Suppressor macrophage (primary cell): Measurements from ENCODE around the gene MYO5A.

Source experiments
- DNase-seq, 4 experiments: peaks; one replicate each; pipeline ENCODE4 v3.0.0-alpha.2; 2020 to 2022

The MYO5A gene

DNA sequence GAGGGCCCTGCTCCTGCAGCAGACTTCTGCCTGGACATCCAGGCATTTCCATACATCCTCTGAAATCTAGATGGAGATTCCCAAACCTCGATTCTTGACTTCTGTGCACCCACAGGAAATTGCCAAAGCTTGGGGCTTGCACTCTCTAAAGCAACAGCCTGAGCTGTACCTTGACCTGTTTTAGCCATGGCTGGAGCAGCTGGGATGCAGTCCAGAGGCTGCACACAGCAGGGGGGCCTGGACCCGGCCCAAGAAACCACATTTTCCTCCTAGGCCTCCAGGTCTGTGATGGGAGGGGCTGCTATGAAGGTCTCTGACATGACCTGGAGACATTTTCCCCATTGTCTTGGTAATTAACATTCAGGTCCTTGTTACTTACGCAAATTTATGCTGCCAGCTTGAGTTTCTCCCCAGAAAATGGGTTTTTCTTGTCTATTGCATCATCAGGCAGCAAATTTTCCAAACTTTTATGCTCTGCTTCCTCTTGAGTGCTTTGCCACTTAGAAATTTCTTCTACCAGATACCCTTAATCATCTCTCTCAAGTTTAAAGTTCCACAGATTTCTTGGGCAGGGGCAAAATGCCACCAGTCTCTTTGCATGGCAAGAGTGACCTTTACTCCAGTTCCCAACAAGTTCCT lies 11.8 kb upstream of the MYO5A start:
- no peak for DNase-seq

DNA sequence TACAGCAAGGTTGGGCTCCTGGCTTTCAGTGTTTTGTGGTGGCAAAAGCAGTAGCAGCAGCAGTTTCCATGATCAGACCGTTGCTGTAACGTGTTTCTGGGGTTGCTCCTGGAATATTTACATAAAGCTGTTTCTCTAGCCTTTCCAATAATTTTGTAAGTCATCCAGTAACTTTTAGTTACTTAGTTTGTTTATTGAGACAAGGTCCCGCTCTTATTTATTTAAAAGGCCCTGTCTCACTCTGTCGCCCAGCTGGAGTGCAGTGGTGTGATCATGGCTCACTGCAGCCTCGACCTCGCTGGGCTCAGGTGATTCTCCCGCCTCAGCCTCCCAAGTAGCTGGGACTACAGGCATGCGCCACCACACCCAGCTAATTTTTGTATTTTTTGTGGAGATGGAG lies 8.8 kb upstream of the MYO5A start:
- DNase-seq = no peak

DNA sequence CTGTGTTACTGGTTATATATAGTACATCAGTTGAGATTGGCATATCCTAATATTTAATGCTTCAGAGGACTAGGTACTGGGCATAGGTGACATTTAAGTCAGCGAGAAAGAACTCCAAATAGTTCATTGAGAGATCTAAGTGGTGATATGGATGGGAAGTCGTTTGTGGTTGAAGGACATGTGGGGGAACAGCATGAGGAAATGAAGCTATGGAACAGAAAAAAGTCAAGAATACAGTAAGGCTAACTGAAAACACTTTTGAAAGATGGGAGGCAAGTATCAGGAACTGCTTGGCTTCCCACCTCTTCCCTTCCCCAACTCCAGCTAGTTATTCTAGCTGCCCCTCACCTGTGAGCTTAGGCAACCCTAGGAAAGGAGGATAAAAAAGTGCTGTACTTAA lies 3.7 kb upstream of the MYO5A start:
- peak in 2 of 4 experiments; percentile 13 to 30 for DNase-seq

DNA sequence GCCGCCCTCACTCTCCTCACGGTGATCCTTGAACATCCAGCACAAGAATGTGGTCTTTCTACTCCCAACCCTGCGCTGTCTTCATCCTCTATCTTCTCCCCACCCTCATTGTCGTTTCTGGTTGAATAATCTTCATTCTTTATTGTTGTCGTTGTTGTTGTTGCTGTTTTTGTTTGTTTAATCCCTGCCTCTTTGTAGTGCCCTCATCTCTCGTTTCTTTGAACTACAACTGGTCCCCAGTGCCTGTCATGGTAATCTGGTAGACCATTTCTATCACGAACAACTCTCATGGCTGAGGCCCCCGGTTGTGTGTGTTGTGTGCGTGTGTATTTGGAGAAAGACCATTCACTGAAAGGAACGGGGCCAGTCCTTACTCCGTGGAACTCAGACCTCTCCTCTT lies 1.3 kb upstream of the MYO5A start:
- DNase-seq = no peak

DNA sequence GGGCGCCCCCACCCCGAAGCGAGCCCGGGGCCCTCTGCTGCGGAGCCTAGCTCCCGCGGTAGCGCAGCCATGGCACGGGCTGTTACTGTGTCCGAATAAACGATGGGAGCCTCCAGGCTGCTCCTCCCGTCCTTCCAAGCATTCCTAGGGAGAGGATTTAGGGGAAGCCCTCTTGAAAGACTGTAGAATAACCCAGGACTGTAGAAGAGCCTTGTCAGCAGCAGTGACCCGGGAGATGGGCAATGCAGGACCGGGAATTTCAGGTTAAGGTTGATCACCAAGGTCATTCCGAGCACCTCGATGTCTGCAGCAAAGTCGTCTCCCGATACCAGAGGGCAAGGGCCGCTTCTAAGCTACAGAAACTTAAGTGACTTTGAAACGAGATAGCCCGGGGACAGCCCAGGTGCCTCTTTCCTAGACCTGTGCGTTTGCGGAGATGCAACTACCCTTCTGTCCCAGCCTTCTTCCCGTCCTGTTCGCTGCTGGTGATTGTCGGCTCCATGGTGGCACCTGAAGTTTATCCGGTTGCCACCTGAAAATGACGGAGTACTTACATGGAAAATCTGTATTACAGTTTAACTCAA lies 753 bp upstream of the MYO5A start:
- no peak for DNase-seq

DNA sequence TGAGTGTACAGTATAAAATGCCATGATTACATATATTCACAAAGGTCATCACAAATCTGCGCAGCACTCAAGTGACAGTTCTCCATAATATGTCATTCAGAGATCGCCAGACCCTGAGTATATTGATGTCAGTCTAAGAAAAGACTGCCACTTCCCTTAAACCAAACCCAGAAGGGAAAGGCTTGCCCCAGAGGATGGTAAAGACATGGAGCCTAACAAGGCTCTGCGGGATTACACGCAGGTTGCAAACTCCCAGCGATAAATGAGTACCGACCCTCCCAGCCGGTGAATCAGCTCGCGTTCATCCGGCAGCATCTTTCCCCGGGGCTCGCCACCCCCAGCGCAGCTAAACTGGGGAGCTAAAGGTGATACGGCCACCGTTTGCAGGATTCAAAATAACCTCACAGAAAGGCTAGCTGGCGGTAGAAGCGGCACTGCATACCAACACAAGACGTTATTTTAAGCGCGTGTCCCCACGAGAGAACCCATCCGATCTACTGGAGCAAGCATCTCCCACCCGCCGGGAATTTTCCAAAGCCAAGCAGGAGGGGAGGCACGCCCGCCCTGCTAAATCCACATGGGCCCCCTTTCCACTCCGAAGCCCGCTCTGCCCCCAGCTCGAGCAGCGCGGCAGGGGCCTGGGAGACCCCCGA lies 643 bp downstream of the MYO5A start:
- peak; percentile 44 to 73 (median 68) for DNase-seq

DNA sequence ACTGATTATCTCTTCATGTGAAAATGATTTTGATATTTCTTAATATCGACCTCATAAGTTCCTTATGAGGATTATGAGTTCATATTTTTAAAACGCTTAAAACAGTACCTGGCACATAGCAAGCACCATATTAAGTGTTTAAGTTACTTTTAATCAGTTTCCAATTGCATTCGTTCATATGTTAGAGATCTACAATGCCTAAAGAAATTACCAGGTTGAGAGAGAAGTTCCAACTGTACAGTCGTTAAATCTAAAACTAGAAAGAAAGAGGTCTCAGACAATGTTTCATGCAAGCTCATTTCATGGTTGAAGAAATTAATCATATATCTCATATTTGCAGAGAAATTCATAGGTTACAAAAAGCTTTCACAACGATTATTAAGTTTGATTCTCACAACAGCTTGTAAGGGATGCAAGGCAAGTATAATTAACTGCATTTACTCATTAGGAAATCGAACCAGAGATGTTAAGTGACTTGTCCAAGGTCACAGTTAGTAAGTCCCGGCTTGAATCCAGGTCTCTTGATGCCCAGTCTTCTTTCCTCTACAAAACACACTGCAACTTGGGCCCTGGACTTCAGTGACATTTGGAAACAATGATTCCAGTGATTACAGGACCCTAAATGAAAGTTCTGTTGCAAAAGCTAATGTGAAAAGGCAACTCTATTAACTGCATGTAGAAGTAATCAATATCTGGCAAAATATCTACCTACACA lies 1.3 kb downstream of the MYO5A start:
- no peak for DNase-seq

DNA sequence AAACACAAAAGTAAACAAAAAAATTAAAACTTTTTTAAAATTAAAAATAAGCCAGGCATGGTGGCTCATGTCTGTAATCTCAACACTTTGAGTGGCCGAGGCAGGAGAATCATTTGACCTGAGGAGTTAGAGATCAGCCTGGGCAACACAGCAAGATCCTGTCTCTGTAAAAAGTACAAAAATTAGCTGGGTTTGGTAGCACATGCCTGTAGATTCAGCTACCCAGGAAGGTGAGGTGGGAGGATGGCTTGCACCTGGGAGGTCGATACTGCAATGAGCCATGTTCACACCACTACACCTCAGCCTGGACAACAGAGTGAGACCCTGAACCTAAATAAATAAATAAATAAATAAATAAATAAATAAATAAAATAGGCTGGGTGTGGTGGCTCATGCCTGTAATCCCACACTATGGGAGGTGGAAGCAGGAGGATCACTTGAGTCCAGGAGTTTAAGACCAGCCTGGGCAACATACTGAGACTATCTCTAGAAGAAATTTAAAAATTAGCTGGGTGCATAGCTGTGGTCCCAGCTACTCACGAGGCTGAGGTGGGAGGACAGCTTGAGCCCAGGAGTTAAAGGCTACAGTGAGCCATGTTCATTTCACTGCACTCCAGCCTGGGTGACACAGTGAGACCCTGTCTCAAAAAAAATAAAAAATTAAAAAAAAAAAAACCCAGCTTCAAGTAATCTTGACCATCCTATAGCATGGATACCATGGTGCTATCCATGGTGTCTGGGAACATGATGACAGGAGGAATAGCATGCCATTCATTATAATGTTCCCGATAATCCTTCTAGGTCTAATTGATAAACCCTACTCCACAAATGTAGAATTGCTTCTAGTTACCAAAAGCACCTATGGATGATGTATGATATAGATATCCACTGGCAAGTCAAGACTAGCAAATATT lies 4.2 kb downstream of the MYO5A start:
- no peak for DNase-seq

DNA sequence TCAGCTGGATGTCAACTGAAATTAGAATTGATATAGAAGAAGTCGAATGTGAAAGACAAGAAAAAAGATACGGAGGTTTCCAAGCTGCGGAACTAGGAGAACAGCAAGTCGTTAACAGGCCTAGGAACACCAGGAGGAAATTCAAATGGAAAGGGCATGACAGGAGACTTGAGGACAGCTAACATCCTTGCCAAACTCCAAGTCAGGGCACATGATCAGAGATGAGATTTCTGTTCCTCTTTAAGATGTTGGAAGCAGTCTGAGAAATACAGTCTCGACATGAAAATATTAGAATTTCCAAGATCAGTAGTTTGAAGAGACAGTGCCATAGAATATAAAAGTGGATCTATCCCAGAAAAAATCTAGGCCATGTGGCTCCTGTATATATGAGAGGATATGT lies 5.0 kb downstream of the MYO5A start:
- DNase-seq = peak; percentile 43 to 74 (median 64)

DNA sequence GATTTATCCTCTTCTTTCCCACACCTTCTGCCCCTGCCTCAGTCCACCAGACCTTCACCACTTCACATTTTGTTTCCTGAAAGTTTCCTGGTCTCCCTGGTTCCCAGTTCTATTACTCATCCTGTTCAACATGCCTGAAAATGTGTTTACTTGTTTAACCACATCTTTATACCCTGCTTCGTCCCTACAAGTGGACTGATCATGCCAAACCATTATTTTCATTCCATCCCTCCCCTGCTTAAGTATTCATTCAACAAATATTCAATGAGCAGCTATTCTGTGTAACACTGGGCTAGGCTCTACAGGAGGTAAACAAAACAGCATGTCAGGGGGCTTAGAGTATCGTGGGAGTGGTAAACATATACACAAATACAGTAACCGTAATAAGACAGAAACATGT lies 5.5 kb downstream of the MYO5A start:
- DNase-seq = no peak

DNA sequence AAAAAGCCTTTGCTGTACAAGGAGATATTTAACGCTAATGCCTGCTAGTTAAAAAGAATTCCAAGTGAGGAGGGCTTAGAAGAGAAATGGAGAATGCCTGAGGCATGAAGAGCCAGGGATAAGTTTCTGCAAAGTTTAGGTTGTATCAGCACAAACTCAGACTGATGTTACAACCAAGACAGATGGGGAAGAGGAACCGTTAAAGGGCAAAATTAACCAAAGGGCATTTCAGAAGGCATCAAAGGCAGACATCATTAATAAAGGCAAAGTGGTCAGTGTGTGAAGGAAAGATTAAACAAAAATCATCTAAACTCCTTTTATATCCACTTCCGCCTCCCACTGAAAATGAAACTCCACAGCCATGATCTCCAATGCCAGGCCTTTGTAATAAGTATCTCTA lies 7.0 kb downstream of the MYO5A start:
- DNase-seq = peak in 3 of 4 experiments; percentile 23 to 64 (median 57)

DNA sequence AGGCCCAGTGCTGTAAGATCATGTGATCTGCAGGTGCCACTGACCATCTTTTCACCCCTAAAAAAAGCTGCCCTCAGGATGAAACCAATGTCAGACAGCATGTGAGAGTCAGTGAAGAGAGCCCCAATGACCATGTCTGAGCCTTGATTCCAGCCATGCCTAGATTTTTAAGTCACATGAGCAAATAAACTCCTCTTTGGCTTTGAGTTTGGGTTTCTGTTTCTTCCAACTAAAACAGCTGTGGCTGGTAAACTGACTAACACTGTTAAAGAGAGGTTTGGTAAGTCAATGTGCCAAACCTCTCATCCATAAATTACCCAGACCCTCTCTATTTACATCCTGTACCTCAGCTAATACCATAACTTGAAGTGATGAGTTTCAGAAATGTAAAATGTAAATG lies 8.3 kb downstream of the MYO5A start:
- no peak for DNase-seq

DNA sequence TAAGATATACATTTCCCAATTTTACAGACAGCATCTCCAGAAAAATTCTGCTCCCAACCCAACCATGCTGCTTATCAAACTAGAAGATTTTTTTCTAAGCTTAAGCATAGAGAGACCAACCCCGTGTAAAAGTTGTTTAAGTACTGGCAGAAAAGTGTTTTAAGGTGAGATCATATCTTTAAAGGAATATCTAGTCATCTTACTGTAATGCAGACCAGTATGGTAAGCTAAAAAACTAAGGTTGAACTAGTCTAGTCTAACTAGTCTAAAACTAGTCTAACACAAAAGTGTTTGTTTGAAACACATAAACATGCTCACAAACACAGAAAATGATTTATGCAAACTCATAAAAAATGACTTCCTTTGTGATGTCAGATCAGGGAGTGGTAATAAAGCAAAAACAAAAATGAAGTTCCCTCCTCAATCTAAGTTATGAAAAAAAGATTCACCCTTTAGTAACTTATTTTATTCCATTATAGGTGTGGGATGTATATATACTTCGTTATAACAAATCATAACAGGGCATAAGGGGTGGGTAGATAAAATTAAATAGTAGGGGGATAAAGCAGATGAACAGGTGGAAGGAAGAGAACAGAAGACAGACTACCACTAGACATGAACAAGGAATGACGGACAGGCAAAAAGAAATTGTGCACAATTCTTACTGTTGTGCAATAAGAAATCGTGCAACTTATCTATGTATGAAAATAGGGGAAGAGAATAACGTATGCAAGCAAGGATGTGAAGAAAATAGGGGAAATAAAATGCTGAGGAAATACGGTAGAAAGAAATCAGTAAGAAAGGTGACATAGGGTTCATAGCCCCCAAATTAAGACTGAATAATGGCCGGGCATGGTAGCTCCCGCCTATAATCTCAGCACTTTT lies 10.0 kb downstream of the MYO5A start:
- peak; percentile 22 to 72 (median 50) for DNase-seq

DNA sequence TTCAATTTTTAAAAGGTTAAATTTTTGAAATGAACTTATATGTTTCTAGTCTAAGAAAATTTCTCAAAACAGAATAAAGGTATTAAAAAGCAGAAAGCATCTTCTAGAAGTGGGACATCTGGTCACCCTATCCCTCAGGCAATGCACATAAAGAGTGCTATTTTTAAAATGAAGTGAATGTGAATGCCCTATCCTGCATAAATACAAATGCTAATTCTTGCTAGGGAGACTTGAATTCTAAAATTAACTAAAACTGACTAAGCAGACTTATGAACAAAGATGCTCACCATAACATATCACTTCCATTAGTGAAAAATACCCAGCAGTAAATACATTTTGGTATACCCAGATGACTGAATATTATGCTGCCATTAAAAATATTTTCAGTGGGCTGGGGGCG lies 11.7 kb downstream of the MYO5A start:
- DNase-seq = no peak

DNA sequence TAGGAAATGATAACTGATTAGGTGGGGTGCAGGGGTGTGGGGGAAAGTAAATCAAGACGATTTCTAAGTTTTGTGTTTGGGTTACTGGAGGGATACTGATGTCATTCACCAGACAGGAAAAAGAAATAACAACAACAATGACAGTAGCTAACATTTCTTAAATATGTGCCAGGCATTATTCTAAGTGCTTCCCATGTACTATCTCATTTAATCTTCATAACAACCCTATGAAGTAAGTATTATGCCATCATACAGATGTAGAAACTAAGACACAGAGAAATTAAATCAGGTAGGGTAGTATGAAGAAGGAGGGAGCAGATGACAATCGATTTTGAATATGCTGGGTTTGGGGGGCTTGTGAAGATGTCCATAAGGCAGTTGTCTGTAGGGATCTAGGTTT lies 13.3 kb downstream of the MYO5A start:
- DNase-seq = no peak

DNA sequence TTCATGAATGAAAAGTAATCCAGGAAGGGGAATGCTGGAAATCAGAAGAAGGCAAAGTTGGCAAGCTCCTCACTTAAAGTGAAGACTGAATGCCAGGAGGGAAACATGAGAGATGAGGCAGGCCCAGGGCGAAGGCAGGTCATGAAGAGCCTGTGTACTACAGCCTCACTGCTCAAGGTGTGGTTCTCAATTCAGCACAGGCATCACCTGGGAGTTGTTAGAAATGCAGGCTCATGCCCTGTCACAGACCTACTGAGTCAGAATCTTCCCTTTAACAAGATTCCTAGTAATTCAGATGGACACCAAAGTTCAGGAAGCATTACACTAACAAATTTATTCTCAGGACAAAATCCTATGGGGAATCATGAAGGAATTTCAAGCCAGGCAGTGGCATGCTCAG lies 14.2 kb downstream of the MYO5A start:
- no peak for DNase-seq

DNA sequence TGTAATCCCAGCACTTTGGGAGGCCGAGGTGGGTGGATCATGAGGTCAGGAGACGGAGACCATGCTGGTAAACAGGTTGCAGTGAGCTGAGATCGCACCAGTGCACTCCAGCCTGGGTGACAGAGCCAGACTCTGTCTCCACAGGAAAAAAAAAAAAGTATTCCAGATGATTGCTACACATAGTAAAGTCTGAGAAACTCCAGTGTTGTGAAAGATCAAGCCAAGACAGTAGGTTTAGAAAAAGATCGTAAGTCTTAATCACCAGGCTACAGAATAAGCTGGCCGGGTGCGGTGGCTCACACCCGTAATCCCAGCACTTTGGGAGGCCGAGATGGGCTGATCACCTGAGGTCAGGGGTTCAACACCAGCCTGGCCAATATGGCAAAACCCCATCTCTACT lies 15.8 kb downstream of the MYO5A start:
- peak; percentile 18 to 68 (median 44) for DNase-seq

DNA sequence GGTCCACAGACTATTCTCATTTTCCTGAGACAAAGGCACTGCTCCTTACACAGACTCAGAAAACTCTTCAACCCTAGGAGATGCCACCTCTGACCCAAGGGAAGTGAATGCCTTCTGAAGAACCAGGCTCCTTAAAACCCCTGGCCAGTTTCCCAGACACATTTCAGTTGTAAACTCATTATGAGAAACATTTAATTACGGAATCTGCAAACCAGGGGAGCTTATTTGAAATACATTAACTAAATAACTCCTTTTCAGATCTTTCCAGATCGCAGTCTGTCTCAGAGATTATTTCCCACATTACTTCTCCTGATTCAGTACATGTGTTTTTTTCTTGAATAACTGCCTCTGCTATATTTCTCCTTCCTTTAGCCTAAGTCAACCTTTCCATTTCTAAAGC lies 17.6 kb downstream of the MYO5A start:
- no peak for DNase-seq

DNA sequence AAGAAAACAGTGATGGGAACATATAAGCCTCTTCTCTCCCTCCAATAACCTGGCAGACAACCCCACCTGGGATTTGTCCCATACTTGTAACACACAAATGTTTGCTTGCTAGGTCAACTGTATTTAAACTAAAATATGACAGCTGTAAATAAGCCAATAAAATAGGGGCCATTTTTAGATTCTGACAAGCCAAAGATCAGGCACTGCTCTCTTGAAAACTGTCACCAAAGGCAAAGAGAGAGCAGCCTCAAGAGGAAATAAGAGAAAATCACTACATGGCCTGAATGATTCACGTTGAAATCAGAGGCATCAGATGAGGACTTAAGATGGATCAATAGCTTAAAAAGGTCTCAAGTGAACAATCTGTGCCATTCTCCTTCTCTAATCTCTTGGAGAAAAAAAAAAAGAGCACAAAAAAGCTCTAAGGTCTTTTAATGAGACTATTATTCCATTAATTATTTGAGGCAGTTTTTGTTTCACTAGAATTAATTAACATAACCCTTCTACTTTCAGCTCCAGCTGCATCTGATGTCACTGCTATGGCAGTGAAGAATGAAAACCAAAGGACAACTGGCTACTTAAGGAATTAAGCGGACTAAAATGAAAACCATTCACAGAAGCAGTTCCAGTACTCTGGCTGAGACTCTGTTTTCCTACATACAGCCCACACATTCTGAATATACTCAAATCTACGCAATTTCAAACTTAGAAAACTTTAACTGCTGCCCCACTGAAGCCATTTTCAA lies 19.0 kb downstream of the MYO5A start:
- no peak for DNase-seq

DNA sequence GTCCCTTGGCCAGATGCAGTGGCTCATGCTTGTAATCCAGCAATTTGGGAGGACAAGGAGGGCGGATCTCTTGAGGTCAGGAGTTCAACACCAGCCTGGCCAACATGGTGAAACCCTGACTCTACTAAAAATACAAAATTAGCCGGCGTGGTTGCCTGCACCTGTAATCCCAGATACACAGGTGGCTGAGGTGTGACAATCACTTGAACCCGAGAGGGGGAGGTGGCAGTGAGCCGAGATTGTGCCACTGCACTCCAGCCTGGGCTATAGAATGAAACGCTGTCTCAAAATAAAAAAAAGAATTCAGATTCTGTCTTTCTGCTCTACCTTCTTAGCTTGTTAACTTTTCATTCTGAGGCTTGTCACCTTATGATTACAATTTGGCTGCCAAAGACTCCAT lies 22.1 kb downstream of the MYO5A start:
- no peak for DNase-seq

DNA sequence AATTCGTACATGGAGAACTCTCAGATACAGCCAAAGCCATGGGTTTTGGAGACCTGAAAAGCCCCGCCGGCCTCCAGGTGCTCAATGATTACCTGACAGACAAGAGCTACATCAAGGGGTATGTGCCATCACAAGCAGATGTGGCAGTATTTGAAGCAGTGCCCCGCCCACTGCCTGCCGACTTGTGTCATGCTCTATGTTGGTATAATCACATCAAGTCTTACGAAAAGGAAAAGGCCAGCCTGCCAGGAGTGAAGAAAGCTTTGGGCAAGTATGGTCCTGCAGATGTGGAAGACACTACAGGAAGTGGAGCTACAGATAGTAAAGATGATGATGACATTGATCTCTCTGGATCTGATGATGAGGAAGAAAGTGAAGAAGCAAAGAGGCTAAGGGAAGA lies 23.5 kb downstream of the MYO5A start:
- DNase-seq = peak; percentile 68 to 85 (median 76)
